HG02981 (cell line): ENCODE results near the gene TTLL5.

ENCODE experiments used
- ATAC-seq: cut with Tn5 transposase; IDR thresholded peaks from one replicate; pipeline ENCODE4 v1.9.1; 2021; ENCODE audit warnings: mild to moderate bottlenecking, moderate library complexity; ENCODE audit not compliant: unreplicated experiment

Gene TTLL5, protein sequence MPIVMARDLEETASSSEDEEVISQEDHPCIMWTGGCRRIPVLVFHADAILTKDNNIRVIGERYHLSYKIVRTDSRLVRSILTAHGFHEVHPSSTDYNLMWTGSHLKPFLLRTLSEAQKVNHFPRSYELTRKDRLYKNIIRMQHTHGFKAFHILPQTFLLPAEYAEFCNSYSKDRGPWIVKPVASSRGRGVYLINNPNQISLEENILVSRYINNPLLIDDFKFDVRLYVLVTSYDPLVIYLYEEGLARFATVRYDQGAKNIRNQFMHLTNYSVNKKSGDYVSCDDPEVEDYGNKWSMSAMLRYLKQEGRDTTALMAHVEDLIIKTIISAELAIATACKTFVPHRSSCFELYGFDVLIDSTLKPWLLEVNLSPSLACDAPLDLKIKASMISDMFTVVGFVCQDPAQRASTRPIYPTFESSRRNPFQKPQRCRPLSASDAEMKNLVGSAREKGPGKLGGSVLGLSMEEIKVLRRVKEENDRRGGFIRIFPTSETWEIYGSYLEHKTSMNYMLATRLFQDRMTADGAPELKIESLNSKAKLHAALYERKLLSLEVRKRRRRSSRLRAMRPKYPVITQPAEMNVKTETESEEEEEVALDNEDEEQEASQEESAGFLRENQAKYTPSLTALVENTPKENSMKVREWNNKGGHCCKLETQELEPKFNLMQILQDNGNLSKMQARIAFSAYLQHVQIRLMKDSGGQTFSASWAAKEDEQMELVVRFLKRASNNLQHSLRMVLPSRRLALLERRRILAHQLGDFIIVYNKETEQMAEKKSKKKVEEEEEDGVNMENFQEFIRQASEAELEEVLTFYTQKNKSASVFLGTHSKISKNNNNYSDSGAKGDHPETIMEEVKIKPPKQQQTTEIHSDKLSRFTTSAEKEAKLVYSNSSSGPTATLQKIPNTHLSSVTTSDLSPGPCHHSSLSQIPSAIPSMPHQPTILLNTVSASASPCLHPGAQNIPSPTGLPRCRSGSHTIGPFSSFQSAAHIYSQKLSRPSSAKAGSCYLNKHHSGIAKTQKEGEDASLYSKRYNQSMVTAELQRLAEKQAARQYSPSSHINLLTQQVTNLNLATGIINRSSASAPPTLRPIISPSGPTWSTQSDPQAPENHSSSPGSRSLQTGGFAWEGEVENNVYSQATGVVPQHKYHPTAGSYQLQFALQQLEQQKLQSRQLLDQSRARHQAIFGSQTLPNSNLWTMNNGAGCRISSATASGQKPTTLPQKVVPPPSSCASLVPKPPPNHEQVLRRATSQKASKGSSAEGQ (N-terminal part only)

DNA sequence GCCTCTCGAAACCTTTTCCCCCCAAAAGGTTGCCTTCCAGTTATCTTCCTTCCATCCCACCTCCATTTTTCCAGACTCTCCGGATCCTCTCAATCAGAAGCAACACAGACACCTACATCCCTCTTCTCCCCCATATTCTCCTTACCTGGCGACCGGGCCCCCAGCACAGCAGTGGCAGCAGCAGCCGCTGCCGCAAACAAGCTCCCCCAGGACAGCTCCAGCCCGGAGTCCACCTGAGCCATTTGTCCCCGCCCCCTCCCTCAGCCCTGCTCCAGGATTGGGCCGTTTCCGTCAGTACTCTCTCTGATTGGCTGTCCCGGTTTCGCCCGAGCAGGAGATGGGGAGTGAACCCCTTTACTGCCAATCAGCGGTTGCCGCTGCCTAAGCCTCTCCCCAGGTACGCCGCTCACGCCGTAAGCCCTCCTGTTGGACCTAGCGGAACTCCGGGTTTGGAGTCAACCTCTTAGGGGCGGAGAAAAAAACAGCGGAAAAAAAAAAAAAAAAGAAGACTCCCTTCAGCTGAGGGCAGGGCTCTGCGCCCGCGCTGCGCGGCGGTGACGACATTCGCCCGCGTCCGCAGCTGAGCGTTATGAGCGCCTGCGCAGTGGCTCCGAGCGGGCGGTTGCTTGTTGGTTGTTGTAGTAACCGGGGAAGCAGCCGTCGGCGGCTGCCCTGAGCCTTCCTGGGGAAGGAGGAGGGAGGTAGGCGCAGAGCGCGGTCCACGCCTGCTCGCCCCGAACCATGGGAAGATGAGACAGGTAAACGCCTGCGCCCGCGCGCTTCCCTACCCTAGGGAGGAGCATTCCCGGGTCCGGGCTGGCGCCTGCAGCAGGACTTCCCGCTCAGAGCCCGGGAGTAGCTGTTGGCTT, at the start of gene TTLL5, which contains the start of gene ERG28:
Gene TTLL5 (plus strand): TSS at position 617 of the 869 bp plus-strand sequence. CDS start 1,904 bp downstream, outside the sequence.
Gene ERG28 (minus strand): TSS at position 247 of the 869 bp plus-strand sequence. CDS start 3,374 bp downstream, outside the sequence.
- ATAC-seq, result peak; percentile 97

DNA sequence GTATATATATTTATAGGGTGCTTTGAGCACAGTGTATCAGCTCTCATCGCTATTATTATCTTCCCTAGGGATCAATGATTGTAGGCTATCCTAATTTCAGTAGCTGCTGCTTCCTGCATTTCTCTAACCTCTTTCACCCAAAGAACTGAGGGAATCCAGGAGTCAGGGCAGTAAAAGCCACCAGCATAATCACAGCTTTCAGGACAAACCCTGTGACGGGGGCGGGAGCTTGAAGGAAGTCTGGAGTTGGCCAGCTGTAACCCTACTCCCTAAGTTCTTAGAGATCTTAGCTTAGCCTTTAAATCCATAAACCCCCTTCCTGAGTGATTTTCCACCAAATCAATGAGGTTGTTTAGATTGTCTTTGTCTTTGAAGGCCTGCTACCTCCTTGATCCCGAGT, 48.9 kb upstream of the TTLL5 start:
- ATAC-seq, result no peak

DNA sequence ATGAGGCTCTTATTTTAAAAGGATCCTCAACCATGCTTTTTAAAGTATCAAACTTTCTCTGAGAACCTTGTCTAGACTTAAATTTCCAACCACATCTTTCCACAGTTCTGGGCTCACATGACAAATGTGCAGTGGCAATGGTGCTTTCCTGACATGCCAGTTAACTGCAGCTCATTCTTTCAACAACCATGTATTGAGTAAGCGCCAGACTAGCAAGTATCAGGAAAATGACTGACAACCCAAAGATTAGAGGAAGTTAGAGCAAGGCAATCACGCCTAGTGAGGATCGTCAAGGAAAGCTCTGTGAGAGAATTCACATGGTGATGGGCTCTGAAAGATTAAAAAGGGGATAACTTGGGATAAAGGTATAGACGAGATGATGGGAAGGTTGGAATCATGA, 46.9 kb upstream of the TTLL5 start:
- ATAC-seq, result no peak

DNA sequence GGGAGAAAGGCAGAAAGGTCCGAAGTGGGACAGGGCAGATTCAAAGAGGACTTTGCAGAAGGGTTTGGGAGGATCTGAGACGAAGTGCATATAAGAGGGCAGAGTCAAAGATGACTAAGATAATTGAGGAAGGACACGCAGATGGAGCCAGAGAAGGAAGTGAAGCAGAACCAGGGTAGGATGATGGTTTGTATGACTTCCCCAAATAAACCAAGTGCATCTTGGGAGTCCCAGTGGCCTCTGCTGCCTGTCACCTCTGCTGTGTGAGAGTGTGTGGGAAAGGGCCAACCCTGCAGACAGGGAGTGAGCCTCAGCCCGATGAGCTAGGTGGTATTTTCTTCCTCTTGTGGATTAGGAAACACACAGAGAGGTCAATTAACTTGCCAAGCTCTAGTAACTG, 45.8 kb upstream of the TTLL5 start:
- ATAC-seq, result no peak

DNA sequence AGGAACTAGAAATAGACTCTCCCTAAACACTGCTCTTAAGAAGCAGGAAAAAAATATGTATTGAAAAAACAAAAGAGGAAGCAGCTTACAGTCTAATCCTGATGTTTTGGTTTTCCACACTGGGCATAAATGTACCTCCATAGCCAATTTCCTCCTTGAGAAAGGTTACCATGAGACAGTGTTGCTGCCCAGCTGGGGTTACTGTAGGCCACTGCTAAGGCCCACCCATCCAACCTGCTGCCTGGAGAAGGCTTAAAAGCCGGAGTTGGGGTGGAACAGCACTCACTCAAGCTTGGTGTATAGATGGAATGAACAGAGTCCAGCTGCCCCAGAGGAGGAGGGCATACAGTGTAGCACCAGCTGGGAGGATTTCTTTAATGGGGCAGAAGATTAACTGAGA, 41.5 kb upstream of the TTLL5 start:
- no peak for ATAC-seq

DNA sequence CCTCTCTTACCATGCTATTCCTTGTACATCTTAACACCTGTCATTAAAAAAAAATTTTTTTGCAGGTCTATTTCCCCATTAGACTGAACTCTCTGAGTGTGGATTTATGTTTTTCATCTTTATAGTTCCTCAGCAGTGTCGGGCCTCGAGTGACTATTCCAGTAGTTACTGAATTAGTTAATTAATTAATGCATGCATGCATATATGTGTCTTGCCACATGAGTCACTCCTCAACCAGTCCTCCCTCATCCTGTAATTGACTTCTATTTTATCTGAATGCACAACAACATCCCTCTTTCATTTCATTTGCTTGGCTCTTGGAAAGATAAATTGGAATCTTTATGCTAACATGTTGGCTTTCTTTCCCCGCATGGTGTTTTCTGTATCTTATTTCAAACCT, 36.0 kb upstream of the TTLL5 start:
- ATAC-seq, result no peak

DNA sequence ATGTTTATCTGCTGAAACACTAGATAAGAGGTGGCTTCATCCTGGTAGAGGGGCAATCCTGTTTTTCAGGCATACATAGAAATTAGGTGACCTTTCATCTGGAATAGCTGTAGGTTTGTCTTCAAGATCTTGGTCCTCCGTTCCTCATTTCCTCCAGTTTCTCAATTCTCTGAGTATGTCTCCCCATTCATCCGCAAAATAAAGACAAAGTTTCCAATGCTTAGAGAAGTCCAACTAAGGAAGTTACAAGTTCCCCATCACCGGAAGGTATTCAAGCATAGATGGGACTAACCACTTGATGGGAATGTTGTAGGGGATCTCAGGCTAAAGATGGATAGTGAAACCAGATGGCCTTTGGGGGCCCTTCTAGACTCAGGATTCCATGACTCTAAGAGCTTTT, 34.6 kb upstream of the TTLL5 start:
- ATAC-seq, result no peak

DNA sequence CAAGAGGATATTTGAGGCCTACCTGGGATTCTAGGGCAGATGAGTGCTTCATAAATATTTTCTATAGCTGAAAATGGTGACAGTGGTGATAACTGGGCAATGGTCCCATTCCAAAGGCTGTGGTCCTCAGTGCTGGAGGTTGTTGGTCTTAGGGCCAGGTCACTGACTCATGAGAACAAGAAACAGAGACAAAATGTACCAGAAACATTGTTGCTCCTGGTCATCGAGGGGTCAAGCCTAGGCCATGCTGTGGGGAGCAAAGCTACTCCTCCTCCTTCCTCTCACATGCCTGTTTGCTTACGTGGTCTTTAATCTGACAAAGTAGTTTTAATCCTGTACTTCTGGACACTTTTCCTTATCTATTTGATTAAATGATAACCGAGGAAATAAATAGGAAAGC, 34.2 kb upstream of the TTLL5 start:
- no peak for ATAC-seq

DNA sequence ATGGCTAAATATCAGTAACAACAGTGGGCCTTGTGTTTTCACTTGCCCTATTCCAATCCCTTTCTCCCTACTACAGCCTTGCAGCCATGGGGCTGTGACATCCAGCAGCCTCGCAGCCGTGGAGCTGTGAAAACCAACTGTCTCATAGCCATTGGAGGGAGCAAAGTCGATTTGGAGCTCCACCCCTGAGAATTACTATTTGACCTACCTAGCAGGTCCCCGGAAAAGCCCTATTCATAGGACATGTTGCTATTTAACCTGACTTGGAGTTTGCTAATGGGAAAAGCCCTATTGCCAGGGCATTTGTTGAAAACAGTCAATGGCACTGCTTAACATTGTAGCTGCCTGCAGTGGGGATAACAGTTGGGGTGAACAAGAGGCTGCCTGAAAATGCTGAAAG, 33.6 kb upstream of the TTLL5 start:
- no peak for ATAC-seq

DNA sequence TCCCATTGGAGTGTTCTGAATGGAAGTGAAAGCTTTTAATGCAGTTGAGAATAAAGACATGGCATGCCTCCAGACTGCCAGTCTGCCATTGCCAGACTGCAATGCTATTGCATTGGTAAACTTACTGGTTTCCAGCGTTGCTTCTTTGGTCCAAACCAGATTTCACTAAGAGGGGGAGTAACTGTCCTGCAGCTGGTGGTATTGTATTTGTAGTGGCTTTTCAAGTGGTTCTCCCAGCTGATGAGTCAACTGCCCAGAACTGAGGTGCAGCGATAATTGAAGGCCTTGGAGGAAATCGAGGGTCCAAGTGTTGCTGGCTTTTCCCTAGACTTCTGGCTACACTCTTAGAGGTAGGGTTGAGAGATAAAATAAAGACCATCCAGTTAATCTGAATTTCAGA, 32.2 kb upstream of the TTLL5 start:
- no peak for ATAC-seq

DNA sequence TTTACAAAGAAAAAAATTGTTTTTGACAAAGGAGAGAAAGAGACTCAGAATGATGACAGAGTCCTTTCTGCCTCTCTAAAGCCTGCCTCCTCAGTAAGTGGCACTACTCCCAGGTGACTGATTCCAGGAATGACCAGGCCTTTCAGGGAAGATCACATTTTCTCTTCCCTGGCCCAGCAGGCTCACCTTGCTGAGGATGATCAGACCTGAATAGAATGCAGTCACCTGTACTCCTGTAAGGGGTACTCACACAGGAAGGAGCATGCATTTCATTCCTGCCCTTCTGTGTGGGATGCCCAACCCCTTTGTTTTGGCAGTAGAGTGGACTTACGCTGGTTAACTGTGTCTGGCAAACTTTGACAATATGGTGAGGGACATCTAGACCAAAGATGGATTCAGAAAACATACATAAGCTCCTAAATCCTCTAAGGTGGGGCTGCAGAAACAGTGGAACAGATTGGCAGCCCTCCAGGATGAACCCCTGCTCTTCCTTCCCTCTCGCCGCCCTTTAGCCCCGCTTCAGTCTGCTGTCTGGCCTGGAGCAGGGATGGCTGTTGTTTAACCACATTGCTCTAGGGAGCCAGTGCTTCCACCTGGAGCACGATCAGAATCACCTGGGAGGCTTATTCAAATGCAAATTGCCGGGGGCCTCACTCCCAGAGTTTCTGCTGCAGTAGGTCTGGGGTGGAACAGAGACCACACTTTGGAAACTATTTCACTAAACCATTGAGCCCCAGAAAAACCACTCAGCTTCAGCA, 30.2 kb upstream of the TTLL5 start:
- no peak for ATAC-seq

DNA sequence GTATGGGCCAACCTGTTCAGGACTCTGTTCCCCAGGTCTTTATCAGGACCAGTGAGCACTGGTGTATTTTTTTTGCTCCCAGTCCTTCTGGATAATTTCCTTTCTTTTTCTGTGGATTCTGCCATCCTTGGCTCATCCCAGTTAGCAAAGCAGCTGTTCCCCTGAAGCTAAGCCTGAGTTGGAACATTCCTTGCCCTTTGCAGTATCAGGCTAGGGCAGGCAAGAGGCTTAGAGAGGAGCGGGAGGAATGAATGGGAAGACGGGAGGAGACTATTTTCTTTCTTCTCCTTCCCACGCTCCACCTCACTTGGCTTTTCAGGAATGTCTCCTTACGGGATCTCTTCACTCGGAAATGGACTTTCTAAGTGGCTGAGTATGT, 29.6 kb upstream of the TTLL5 start:
- ATAC-seq, result no peak

DNA sequence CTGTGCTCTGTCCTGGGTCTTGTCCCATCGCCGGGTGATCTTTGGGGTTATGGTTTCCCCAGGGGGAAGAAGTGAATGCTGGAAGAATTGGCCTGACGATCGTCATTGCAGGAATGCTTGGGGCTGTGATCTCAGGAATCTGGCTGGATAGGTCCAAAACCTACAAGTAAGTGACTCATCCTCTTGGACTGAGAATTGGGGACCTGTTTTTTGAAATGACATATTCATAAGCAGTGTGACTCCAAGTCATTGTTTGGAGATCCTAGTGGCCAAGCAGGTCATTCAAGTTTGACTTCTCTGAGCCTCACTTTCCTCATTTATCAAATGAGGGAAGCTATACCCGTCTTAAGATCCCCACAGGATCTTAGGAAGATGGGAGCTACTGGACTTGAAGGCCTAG, 26.2 kb upstream of the TTLL5 start:
- no peak for ATAC-seq

DNA sequence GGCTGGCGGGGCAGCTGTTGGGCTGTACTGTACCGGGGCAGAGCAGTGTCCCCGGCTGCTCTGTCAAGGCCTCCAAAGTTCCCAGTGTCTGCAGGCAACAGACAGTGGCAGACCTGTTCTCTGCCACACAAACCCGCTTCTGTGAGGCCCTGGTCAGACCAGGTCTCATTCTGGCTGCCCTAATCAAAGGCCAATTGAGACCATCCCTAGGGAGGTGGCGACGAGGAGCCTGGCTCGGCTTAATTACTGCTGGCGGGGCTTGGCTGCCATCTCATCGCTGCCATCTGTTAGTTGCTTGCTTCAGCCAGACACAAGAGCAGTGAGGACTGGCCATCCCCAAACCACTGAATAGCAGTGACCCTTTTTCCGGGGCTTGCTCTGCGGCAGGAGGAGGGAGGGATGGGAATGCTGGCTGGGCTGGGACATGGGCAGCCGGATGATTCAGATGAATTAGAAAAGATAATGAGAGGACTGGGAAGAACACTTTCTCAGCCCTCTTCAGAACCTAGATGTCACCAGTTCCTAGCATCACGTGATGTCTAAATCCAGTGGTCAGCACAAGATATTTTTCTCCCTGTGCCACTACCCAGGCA, 24.9 kb upstream of the TTLL5 start:
- ATAC-seq, result no peak

DNA sequence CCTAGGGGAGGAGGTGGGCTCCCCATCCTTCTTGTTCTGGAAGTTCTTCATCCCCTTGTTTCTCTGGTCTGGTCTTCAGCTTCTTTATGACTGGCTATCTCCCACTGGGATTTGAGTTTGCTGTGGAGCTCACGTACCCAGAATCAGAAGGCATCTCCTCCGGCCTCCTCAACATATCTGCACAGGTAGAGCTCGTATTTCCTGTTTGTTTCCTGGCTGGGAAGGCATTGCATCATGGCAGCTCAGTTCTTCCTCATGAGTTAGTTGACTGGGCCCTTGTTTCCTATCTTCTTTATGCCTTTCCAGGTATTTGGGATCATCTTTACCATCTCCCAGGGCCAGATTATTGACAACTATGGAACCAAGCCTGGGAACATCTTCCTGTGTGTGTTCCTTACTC, 20.2 kb upstream of the TTLL5 start:
- ATAC-seq, result no peak

DNA sequence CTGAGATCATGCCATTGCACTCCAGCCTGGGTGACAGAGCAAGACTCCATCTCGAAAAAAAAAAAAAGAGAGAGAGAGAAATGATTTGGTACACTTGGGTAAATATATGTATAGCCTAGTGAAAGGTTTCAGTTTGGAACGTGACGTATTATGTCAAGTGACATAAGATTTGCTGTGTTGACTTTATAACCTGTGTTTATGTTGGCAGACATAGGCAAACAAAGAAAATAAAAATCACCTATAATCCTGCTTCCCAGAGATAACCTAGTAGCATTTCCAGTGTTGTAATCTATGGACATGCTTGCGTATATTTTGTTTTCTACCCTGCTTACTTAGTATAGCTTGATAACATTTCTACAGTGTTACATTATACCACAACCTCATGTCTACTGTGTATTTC, 17.1 kb upstream of the TTLL5 start:
- ATAC-seq, result no peak

DNA sequence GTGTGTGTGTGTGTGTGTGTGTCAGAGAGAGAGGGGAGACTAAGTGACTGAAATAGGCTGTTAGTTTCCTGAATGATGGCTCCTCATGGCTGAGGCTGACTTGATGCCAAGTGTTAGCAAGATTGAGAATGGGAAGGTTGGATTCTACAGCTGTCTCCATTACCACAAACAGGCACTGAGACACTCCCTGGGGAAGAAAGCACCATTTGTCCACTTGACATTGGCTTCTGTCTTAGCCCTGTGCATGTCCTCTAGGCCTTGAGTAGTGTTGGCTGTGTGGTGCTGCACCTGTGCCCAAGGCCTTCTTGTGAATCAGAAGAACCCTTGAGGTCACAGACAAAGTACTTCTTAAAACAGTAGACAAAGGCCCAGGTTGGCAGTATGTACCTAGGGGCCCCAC, 16.0 kb upstream of the TTLL5 start:
- no peak for ATAC-seq

DNA sequence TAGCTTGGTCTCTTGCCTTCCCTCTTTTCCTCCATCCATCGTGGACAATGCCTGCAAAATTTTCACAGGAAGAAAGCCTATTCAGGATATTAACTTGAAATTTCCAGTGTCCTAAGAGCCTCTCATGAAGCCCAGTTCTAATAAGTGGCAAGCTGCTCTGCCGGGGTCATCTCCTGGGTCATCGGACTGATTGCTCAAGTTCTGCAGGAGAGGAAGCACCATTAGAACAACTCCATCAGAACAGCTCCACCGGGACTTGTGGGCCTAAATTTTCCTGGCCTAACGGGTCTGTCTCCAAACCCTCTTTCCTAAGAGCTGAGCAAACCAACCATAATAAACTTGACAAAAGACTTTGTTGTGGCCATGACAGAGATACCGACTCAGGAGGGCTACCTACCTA, 14.3 kb upstream of the TTLL5 start:
- ATAC-seq, result no peak

DNA sequence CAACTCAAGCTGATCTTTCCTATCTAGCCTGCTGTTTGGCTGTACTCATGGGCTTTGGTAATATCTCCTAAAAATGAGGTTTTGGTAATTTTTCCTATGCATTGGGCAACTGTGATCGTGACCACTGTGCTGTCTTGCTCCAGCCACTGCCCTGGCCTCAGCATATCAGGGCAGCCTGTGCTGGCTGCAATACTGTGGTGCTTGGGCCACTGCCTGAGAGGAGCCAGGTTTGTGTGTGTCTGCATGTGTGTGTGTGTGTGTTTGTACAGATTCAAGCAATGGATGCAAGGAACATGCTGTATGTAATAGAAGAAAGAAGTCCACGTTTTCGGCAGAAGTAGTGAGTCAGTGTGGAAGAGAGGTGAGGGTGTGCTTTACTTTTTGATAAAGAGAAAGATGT, 13.4 kb upstream of the TTLL5 start:
- no peak for ATAC-seq
